ENCODE data around the gene C16orf90.

Gene C16orf90

GRCh38 chr16:3498988-3499387, 3.7 kb upstream of the C16orf90 start:
- TF ChIP-seq SIN3A (IDR thresholded peaks at IDR 0.05; ENCODE audit: borderline replicate concordance, insufficient read depth, low read length) (no peak), TAF1 (IDR thresholded peaks at IDR 0.05; ENCODE audit: borderline replicate concordance, insufficient read depth, low read length) (no peak), POLR2AphosphoS5 (IDR thresholded peaks at IDR 0.05; ENCODE audit: low read depth, low read length) (no peak), FOXP2 (optimal IDR thresholded peaks at IDR 0.05; ENCODE audit: borderline replicate concordance, extremely low read depth, extremely low read length, insufficient read depth) (no peak)
- TF ChIP-seq, protein P1, sequence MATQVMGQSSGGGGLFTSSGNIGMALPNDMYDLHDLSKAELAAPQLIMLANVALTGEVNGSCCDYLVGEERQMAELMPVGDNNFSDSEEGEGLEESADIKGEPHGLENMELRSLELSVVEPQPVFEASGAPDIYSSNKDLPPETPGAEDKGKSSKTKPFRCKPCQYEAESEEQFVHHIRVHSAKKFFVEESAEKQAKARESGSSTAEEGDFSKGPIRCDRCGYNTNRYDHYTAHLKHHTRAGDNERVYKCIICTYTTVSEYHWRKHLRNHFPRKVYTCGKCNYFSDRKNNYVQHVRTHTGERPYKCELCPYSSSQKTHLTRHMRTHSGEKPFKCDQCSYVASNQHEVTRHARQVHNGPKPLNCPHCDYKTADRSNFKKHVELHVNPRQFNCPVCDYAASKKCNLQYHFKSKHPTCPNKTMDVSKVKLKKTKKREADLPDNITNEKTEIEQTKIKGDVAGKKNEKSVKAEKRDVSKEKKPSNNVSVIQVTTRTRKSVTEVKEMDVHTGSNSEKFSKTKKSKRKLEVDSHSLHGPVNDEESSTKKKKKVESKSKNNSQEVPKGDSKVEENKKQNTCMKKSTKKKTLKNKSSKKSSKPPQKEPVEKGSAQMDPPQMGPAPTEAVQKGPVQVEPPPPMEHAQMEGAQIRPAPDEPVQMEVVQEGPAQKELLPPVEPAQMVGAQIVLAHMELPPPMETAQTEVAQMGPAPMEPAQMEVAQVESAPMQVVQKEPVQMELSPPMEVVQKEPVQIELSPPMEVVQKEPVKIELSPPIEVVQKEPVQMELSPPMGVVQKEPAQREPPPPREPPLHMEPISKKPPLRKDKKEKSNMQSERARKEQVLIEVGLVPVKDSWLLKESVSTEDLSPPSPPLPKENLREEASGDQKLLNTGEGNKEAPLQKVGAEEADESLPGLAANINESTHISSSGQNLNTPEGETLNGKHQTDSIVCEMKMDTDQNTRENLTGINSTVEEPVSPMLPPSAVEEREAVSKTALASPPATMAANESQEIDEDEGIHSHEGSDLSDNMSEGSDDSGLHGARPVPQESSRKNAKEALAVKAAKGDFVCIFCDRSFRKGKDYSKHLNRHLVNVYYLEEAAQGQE (IDR thresholded peaks at IDR 0.05; ENCODE audit: insufficient read depth in 1 of 2, low read depth in 2 of 2, low read length in 2 of 2): no peak

- TF ChIP-seq, protein P1 (IDR thresholded peaks at IDR 0.05; ENCODE audit: insufficient read depth in 1 of 2, low read depth in 2 of 2, low read length in 2 of 2): no peak
- TF ChIP-seq FOXP2 (optimal IDR thresholded peaks at IDR 0.05; ENCODE audit: borderline replicate concordance, extremely low read depth, extremely low read length, insufficient read depth): no peak
- TF ChIP-seq SIN3A (IDR thresholded peaks at IDR 0.05; ENCODE audit: borderline replicate concordance, insufficient read depth, low read length): no peak
- no peak for TF ChIP-seq TAF1 (IDR thresholded peaks at IDR 0.05; ENCODE audit: borderline replicate concordance, insufficient read depth, low read length)
- no peak for TF ChIP-seq POLR2AphosphoS5 (IDR thresholded peaks at IDR 0.05; ENCODE audit: low read depth, low read length)
Measured at GRCh38 chr16:3497771-3498170, 2.5 kb upstream of the C16orf90 start.

DNA sequence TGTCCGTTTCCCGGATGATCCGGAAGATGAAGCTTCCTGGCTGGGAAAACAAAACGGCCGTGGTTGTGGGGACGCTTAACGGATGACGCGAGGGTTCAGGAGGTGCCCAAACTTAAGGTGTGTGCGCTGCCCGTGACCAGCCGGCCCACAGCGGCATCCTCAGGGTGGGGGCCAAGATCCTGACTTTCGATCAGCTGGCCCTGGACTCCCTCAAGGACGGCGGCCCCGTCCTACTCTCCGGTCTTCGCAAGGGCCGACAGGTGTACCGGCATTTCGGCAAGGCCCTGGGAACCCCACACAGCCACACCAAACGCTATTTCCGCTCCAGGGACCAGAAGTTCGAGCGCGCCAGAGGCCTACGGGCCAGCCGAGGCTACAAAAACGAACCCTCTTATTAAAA, 1.1 kb upstream of the C16orf90 start:
- TF ChIP-seq, protein P1 (IDR thresholded peaks at IDR 0.05; ENCODE audit: insufficient read depth in 1 of 2, low read depth in 2 of 2, low read length in 2 of 2): no peak
- TF ChIP-seq FOXP2 (optimal IDR thresholded peaks at IDR 0.05; ENCODE audit: borderline replicate concordance, extremely low read depth, extremely low read length, insufficient read depth) (no peak), SIN3A (IDR thresholded peaks at IDR 0.05; ENCODE audit: borderline replicate concordance, insufficient read depth, low read length) (no peak), TAF1 (IDR thresholded peaks at IDR 0.05; ENCODE audit: borderline replicate concordance, insufficient read depth, low read length) (no peak), POLR2AphosphoS5 (IDR thresholded peaks at IDR 0.05; ENCODE audit: low read depth, low read length) (no peak)

DNA sequence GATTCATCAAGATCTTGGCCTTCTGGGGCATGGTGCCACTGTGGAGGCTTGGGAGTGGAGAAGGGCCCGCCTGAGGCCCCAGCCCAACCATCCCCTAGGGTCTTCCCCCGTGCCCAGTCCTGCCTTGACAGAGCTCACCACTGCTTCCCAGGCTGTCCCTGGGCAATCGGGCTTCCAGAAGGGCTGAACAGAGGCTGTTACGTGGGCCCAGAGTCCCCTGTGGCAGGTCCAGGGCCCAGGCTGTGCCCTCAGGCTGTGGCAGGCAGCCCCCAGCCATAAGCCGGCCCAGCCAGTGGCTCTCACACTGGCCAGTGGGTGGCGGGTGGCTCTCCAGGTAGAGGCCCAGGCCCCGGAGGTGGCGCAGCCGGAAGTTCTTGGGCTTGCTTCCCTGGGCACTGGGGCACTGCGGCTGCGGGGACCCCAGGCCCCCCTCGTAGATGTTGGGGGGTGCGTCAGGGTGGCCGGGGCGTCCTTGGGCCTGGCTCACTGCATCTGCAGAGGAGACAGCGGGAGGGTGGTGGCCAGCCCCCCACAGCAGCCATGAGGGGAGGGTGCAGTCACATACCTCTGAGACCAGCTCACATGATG, 809 bp downstream of the C16orf90 start:
- TF ChIP-seq, protein P1 (IDR thresholded peaks at IDR 0.05; ENCODE audit: insufficient read depth in 1 of 2, low read depth in 2 of 2, low read length in 2 of 2): no peak
- TF ChIP-seq FOXP2 (optimal IDR thresholded peaks at IDR 0.05; ENCODE audit: borderline replicate concordance, extremely low read depth, extremely low read length, insufficient read depth) (no peak), POLR2AphosphoS5 (IDR thresholded peaks at IDR 0.05; ENCODE audit: low read depth, low read length) (no peak), TAF1 (IDR thresholded peaks at IDR 0.05; ENCODE audit: borderline replicate concordance, insufficient read depth, low read length) (no peak), SIN3A (IDR thresholded peaks at IDR 0.05; ENCODE audit: borderline replicate concordance, insufficient read depth, low read length) (no peak)

Data from PFSK-1 (cell line).